ENCODE measurements around the gene WDR7.

DNA sequence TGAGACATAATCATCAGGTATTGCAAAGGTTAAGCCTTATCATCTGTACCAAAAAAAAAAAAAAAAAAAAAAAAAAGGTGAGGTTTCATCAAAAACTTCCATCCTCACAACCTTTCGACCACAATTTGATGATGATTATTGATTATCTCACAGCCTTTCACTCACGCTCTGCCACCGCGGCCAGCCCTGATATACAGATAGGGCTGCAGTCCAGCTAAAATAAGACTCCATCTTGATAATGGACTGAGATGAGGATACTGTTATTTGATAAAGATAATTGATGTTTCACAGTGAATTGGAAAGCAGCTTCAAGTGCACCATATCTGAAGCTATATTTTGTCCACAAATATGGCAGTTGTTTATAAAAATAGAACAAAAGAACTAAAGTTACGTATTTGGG lies 336.1 kb downstream of the WDR7 start:
- TF ChIP-seq, protein P1, sequence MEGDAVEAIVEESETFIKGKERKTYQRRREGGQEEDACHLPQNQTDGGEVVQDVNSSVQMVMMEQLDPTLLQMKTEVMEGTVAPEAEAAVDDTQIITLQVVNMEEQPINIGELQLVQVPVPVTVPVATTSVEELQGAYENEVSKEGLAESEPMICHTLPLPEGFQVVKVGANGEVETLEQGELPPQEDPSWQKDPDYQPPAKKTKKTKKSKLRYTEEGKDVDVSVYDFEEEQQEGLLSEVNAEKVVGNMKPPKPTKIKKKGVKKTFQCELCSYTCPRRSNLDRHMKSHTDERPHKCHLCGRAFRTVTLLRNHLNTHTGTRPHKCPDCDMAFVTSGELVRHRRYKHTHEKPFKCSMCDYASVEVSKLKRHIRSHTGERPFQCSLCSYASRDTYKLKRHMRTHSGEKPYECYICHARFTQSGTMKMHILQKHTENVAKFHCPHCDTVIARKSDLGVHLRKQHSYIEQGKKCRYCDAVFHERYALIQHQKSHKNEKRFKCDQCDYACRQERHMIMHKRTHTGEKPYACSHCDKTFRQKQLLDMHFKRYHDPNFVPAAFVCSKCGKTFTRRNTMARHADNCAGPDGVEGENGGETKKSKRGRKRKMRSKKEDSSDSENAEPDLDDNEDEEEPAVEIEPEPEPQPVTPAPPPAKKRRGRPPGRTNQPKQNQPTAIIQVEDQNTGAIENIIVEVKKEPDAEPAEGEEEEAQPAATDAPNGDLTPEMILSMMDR (conservative IDR thresholded peaks at IDR 0.05 in 1 of 2, IDR thresholded peaks at IDR 0.05 in 1 of 2; ENCODE audit: extremely low read depth in 1 of 2, insufficient read depth in 1 of 2, low read depth in 1 of 2, low read length in 2 of 2) = no peak
- no peak for TF ChIP-seq EZH2 (IDR thresholded peaks at IDR 0.05; ENCODE audit: borderline replicate concordance, low read length)

Data from mammary epithelial cell (primary cell).